ENCODE results near the gene POLA1.

The POLA1 gene

DNA sequence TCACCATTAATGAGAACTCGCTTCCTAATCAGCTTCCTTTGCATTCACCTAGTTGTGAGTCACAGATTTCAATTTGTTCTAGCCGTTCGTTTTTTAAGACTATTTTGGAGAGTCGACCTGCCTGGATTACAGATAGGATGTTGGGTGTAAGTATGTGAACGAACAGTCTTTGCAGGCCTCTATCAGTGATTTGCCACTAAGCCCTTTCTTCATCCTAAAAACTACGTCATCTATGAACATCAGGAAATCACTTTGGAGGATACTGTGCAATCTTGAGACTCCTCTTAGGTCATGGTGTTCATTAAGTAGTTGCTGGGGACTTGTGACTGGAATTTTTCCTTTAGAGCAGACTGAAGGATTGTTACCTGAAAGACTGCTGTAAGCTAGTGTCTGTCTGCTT, 1.1 kb downstream of the POLA1 start:
- no peak for DNase-seq (ENCODE audit: low read depth in 4 of 4, low spot score in 1 of 4)

DNA sequence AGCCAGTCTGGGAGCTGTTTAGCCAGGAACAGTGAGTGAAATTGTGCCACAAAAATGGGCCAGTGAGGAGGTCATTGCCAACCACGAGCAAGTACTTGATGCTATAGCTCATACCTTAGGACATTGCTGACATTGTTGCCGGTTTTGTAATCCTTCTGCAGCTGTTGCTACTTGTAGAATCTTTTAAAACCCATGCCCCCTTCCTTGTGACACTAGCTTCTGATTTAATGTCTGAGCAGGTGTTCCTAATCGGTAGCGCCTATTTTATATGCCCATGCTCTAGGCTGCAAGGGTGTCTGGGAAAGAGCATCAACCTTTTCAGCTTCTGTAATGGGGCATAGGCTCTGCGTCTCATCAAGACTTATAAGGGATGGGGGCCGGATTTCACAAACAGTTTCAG, 2.6 kb downstream of the POLA1 start:
- no peak for DNase-seq (ENCODE audit: low read depth in 4 of 4, low spot score in 1 of 4)

DNA sequence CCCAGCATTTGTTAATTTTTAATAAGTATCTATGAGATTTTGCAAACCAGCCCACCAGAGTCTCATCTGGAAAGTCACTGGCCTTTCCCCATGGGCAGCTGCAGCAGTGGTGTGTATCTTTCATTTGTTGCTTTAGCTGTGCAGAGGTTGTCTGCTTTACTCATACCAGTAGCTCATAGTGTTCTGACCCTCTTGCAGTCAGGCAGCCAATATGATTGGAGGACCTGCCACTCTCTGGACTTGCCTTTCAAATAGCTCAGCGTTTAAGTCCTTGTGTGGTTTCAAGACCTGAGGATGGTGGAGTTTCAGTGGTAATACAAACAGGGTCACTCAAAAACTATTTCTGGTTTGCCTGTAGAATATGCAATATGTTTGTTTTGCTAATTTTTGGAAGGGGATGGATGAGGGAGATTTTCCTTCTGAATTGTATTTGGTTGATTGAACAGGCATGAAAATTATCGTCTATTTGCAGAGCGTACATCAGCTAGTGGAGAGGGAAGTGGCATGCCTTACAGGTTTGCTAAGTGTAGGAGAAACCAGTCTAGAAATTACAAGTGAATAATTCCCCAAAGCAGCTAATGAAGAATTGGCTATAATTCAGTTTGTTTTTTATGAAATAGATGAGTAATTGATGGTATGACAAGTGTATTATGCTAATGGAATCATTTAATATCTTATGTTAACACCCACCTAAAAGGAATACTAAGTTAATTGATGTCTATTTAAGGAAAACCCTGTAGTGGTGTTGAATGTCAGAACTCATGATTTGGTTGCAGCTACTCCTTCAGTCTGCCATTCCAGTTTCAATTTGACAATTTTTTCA, 8.9 kb downstream of the POLA1 start:
- DNase-seq (ENCODE audit: low read depth in 4 of 4, low spot score in 1 of 4), result no peak

DNA sequence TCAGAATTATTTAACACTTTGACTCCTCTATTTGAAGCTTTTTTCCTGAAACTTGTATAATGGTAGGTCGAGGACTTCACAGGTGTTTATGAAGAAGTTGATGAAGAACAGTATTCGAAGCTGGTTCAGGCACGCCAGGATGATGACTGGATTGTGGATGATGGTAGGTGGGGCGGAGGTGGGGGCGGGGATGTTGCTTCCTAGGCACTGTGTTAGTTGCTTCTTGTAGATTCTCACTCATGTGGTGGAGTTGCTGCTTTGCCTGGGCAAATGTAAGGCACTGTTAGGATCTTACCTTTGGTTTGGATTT, 9.4 kb downstream of the POLA1 start:
- no peak for DNase-seq (ENCODE audit: low read depth in 4 of 4, low spot score in 1 of 4)

DNA sequence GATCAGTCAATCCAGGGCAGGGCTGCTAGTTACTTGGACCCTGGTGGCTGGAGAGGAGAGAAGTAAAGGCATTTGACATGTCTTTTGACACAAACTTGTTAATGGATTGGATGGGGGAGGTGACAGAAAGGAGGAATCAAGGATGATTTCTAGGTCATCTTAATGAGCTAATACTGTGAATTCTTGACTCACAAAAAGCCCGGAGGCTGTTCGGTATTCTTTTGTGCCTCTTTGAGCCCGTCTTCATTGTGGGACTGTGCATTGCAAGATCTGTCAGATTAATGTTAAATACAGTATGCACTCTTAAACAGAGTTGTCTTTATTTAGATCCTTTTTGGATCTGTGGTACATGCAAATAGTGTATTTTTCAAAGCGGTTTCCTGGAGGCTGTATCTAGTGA, 25.1 kb downstream of the POLA1 start:
- no peak for DNase-seq (ENCODE audit: low read depth in 4 of 4, low spot score in 1 of 4)

DNA sequence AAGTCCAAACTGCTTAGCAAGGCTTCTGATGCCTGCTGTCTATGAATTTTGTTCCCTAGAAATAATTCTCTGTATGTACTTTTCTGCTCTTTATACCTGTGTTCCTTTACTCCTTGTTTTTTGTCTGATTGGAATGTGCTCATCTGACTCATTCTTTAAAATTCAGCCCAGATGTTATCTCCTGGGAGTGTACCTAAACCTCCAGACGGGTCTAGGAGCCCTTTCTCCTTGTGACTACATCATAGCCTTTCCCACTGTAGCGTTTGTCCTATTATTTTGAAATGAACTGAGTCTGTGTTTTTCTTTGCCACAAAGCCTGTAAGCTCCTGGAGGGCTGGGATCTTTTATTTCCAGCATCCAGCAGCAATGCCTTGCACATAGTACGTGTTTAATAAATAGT, 26.3 kb downstream of the POLA1 start:
- DNase-seq (ENCODE audit: low read depth in 4 of 4, low spot score in 1 of 4), result no peak

DNA sequence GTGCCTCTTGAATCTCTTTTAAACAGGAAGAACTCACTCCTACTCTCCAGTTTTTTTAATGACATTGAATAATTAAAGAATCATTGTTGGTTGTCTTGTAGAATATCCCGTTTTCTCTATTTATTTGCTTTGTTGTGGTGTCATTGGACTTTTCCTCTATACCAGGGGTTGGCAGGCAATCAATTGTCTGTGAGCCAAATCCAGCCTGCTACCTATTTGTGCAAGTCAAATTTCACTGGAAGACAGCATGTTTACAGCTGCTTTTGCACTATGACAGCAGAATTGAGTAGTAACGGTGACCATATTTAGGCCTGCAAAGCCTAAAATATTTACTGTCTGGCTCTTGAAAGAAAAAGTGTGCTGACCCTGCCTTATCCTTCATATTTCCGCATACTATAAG, 34.8 kb downstream of the POLA1 start:
- no peak for DNase-seq (ENCODE audit: low read depth in 4 of 4, low spot score in 1 of 4)

DNA sequence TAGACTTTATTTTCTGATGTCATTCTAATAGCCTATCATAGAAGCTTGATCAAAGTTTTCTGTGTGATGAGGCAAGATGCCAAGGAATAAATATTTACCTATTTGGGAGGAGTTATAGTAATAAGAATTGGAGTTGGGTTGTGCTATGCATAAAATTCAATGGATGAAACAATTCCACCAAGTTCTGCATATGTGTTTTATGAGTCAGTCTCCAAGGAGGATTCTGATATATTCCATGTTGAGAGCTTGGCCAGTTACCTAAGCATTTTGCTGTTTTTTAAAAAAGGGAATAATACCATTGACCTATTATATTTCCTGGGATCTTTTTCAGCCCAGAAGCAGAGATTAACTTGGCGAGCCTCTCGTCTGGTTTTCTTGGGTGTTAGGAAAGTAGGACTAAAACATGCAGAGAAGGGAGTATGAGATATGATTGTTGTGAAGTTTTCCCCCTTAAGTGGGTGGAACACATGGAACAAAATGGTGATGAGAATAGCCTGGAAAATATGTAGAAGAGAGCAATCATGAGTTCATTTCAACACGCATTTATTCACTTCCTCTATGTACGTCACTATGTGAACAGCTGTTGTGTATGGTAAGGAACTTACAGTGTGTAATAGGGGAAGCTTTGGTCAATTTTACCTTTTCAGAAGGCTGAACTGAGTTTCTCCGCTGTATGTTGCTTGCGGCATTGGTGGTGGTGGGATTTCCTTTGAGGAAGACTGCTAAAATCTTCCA, 39.2 kb downstream of the POLA1 start:
- DNase-seq (ENCODE audit: low read depth in 4 of 4, low spot score in 1 of 4), result no peak

DNA sequence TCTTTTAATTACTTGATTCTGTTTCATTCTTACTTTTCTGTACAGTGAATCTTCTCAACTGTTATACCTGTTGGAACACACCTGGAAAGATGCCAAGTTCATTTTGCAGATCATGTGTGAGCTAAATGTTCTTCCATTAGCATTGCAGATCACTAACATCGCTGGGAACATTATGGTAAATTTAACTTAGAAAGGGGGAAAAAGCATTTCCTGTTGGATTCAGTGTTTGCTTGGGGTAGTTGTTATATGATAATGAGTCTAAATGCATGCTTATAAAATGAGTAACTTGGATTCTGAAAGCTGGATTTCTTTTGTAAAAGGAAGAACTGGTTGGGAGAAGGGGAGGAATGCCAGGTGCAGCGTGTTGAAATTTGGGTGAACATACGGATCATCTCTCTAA, 47.6 kb downstream of the POLA1 start:
- DNase-seq (ENCODE audit: low read depth in 4 of 4, low spot score in 1 of 4), result no peak

DNA sequence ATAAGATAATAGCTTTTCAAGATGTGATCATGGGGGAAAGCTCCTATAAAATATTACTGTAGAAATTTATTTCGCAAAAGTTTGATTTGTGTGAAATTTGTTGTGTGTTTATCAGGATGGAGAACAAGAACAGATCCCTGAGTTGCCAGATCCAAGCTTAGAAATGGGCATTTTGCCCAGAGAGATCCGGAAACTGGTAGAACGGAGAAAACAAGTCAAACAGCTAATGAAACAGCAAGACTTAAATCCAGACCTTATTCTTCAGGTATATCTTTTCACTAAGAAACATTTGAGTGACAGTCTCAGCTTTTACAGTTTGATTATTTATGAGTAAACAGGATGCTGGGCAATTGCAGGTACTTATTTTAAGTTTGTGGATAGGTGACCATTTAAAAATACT, 54.5 kb downstream of the POLA1 start:
- DNase-seq (ENCODE audit: low read depth in 4 of 4, low spot score in 1 of 4), result no peak

DNA sequence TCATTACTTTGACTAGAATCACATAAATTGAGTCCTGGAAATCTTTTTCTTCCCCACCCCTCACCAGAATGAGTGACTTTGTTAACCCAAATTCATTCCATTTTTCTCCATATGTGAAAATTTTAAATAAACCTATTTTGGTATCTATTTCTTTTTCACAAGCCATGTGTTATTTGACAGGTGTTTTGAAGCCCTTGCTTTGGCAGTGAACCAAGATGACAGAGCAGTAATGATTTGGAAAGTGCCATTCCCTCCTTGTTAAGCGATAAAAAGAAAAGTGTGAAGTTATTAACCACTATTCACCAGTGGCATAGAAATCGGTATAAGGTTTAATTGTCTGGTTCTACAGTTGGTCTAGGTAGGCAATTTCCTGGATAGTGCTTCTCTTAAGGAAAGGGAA, 66.1 kb downstream of the POLA1 start:
- DNase-seq (ENCODE audit: low read depth in 4 of 4, low spot score in 1 of 4), result no peak

DNA sequence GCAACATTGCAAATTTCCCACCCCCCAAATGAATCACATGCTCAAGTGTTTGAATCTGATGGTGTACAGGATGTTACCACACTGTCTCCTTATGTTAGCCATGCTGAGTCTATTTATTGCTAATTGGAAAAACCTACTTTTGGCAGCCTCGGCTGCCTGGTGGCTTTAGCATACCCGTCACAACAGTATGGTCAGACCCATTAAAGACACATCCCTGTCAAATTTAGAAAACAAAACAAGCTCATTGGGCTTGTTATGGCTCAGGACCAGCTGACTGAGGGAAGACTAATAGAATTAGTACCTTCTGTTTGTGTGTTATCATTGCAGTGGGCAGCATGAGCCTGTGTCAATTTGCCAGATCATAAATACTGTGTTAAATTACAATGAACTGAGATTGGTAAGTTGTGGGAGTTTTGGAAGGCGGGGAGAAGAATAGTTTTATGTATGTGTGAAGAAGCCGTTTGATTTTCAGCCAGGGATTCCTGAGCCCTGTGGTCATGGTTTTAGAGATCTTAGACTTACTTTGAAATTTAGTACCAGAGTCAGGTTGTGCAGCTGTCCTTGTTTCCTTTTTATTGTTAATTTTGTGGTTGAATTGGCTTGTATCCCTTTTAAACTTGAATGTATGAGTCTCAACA, 66.8 kb downstream of the POLA1 start:
- DNase-seq (ENCODE audit: low read depth in 4 of 4, low spot score in 1 of 4), result no peak

DNA sequence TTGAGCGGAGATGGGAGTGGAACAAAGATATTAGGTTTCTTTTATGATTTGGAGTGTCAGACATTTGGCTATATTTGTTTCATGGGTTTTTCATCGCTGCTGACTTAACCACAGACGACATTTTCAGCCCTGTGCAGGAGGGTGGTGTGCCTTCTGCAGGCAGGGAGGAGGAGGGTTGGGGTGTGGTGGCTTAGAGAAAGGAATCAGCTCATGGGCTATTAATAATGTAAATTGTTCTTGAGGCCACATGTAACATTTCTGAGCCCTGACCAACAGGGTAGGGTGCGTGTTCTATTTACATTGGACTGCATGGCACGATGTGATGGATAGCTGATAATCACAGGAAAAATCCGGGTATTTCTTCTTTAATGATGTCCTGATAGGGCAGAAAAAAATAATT, 67.6 kb downstream of the POLA1 start:
- DNase-seq (ENCODE audit: low read depth in 4 of 4, low spot score in 1 of 4), result no peak

DNA sequence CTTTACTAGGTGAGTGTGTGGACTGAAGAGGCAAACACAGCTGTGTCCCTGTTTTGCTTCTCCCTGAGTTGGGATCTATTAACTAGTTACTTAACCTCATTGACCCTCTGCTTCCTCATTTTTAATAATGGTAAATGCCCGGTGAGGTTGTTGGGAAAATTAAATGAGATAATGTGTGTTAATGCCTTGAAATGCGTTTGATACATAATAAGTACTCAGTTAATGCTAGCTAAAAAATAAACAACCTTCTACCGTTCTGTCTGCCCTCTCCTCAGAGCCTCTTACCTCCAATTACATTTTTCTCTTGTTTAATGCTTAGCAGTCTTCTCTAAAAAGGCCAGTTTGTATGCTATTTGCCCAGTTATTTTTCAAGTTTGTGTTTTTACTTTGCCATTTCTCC, 70.3 kb downstream of the POLA1 start:
- DNase-seq (ENCODE audit: low read depth in 4 of 4, low spot score in 1 of 4), result no peak

DNA sequence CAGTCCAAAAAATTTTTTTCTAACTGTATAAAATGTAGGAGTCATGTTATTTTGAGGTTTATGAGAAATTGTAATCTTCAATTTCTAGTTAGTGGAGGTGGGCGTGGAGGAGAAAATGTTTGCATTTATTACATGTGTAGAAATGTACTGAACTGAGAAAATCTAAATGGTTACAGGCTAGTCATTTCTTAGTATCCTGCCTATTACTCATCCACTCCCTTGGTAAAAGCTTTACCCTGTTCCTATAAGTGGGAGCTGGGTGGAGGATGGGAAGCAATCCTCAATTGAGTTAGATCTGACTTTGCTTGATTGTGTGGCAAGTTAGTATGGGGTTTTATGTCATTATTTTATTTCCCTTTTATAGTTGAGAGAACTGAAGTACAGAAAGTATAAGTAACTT, 73.8 kb downstream of the POLA1 start:
- DNase-seq (ENCODE audit: low read depth in 4 of 4, low spot score in 1 of 4), result no peak

DNA sequence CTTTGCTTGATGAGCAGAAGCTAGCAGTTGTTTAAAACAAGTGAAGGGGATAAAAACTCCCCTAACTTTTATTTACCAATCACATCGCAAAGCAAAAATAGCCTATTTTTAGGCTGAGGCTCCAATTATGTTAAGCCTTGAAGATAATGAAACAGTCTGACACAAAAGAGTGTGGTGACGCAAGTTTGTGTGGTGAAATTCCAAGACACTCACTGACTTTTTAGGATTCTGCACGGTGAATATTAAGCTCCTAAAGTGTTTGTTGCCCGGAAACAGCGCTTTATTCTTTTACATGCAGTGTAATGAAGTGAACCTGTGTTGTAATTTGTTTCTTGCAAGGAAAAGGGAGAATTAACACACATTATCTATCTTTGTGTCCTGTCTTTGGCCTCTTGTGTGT, 74.8 kb downstream of the POLA1 start:
- no peak for DNase-seq (ENCODE audit: low read depth in 4 of 4, low spot score in 1 of 4)

DNA sequence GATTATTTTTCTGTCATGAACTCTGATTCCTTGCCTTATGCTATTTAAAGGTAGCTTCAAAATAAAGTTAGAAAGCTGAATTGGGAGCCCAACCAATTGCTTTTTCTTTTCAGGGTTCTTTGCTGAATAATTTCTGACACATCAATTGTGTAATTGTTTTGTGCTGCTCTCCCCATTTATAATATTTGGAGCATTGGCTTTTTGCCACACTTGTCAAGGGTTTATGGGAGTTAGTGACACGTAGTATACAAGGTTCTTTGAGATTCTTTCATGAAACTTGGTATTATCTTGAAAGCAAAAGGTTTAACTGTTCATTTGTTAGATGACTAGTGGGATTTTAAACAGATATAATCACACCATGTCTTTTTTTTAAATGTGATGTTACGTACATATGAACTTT, 80.9 kb downstream of the POLA1 start:
- no peak for DNase-seq (ENCODE audit: low read depth in 4 of 4, low spot score in 1 of 4)

DNA sequence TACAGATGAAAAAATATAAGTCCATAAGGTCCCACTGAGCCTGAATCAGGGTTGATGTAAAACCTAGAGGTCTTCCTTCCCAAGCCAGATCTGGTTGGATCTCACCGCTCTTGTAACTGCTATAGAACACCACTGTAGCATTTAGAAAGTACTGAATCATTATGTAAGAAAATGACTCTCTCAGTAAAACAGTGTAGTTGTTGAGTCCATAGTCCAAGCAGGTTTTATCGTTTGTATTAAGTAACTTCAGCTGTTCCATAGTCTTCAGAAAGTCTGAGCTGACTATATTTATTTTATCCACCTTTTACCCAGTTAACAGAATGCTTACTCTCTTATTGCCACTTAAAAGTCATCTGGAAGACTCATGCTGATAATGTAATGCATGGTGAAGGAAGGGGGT, 82.2 kb downstream of the POLA1 start:
- DNase-seq (ENCODE audit: low read depth in 4 of 4, low spot score in 1 of 4), result no peak

DNA sequence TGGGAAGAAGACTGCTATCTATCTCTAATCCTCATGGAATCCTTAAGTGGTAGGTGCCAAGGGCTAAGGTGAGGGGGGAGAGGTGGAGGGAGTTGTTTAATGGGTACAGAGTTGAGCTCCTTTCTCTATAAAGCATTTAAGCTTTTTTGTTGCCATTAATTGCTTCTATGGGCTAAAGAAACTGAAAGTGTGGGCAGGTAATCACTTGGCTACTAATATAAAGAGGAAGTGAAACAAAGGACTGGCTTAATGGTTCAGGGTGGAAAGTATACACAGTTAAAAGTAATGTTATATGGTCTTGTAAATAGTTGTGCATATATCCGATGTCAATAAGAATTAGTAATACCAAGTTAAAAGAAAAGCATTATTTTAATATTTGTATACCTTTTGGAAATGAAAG, 83.9 kb downstream of the POLA1 start:
- no peak for DNase-seq (ENCODE audit: low read depth in 4 of 4, low spot score in 1 of 4)

DNA sequence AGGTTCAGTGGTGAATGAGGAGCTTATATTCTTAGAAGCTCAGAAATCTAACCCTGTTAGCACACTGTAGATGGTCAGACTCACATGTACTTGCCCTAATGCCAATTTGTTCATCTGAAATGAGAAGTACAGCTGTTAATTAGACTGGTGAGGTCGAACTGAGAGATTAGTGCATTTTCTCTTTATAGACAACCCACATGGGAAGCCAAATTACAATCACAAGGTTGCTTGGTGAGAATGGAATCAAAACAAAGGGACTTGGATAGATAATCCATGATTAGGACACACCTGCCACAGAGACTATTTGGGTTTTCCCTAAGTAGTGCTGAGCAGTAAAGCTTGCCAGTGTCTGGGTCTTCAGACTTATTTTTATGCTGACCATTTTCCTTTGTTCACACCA, 88.3 kb downstream of the POLA1 start:
- no peak for DNase-seq (ENCODE audit: low read depth in 4 of 4, low spot score in 1 of 4)

DNA sequence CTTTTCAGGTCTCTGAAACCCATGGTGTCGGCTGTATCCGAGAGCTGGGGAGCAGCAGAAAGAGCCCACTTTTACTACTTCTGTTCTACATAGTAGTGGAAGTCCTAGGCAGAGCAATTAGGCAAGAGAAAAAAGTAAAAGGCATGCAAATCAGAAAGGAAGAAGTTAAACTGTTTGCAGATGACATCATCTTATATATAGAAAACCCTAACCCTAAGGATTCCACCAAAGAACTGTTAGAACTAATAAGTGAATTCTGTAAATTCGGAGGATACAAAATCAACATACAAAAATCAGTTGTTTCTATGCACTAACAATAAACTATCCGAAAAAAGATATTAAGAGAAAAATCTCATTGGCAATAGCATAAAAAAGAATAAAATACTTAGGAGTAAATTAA, 95.3 kb downstream of the POLA1 start:
- DNase-seq (ENCODE audit: low read depth in 4 of 4, low spot score in 1 of 4), result no peak

DNA sequence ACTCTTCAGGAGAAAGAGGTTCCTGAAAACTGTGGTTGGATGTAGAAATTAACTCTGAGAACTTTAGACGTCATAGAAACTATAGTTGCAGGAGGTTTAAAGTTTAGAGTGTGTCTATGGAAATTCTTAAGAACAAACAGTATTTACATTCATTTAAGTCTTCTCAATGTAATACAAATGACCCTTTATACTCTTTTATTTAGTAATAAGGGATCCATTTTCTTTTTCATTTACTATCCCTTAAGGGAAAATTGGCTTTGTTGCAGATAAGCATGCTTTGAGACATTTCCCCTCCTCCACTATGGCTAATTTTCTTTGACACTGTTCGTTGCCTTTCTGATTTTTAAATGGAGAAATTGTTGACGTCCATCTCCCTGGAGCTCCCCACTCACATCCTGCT, 96.4 kb downstream of the POLA1 start:
- no peak for DNase-seq (ENCODE audit: low read depth in 4 of 4, low spot score in 1 of 4)

DNA sequence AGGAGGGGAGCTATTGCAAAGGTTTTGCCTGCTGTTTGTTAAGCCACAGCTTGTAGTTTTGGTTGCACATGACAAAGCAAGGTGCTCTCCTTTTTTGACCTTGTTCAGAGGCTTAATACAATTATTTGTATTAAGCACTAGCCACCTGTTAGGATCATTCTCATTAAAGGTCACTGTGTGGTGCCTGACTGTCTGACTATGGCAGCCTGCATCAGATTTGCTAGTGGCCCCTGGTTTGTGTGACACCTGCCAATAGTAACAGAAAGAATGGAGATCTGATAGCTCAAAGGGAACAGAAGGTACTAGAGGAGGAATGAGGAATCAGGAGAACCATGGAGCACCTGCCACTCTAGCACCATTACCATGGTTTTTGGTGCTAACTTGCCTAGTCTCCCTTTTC, 102.5 kb downstream of the POLA1 start:
- no peak for DNase-seq (ENCODE audit: low read depth in 4 of 4, low spot score in 1 of 4)
